A673 (cell line): Measurements from ENCODE around the gene GAK.

ENCODE experiments used
- EZH2 ChIP-seq: fragments of 200-600 bp; sonication (generic); IDR thresholded peaks from 2 replicates; pipeline ENCODE4 v1.6.1; 2017; ENCODE audit warnings: borderline replicate concordance, low read depth, mild to moderate bottlenecking, mixed read lengths, antibody characterized with exemption, low read length; ENCODE audit not compliant: poor library complexity, severe bottlenecking
- TF ChIP-seq, protein P1 (sequence below): fragments of 300-800, 200-600 bp; sonication (generic); conservative IDR thresholded peaks from 2 replicates; pipeline ENCODE4 v1.5.1; 2017; ENCODE audit warnings: low read depth, mild to moderate bottlenecking, antibody characterized with exemption, low read length, moderate library complexity, mixed read lengths

DNA sequence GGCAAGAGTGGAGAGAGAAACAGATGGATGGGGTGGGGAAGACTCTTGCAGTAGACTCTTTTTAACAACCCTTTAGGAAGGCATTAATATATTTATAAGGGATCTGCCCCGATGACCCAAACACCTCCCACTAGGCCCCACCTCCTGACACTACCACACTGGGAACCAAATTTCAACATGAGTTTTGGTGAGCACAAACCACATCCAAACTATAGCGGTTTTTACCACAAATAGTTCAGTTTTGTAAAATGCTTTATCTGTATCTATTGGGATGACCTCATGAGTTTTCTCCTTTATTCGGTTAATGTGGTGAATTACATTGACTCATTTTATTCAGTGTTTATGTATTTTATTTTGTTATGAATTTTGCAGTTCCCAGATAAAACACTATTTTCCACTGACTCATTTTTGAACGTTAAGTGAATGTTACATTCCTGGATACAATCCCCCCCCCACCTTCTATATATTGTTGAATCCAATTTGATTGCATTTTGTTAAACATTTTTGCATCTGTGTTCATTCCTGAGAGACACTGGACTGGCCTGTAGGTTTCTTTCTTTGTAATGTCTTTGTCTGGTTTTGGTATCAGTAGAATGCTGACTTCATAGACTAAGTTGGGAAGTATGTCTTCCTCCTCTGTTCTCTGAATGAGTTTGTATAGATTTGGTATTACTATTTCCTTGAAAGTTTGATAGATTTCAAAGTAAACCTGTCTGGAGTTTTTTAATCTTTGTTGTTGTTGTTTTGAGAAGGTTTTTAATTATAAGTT lies 92.3 kb downstream of the GAK start:
- TF ChIP-seq, protein P1, sequence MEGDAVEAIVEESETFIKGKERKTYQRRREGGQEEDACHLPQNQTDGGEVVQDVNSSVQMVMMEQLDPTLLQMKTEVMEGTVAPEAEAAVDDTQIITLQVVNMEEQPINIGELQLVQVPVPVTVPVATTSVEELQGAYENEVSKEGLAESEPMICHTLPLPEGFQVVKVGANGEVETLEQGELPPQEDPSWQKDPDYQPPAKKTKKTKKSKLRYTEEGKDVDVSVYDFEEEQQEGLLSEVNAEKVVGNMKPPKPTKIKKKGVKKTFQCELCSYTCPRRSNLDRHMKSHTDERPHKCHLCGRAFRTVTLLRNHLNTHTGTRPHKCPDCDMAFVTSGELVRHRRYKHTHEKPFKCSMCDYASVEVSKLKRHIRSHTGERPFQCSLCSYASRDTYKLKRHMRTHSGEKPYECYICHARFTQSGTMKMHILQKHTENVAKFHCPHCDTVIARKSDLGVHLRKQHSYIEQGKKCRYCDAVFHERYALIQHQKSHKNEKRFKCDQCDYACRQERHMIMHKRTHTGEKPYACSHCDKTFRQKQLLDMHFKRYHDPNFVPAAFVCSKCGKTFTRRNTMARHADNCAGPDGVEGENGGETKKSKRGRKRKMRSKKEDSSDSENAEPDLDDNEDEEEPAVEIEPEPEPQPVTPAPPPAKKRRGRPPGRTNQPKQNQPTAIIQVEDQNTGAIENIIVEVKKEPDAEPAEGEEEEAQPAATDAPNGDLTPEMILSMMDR: no peak
- TF ChIP-seq EZH2: no peak
